Endothelial cell (in vitro differentiated cells): ENCODE measurements around the gene NUBPL. TPM values are rescaled to one million over a fixed set of nuclear protein-coding genes. Genes with fewer than 3 reads are reported as not detected.
"Not testable (repeated sequence)": the region's sequence is repeated elsewhere in the genome, so short reads cannot be mapped to it uniquely, and the experiment has no call there.

Experiments used
- DNase-seq: peaks from one replicate; pipeline ENCODE4 v3.0.0; 2021; ENCODE audit warnings: low spot score
- H3K27ac Mint-ChIP-seq: one replicate; pipeline ENCODE4 v1.8.0; 2021; ENCODE audit warnings: mixed read lengths, inconsistent platforms; ENCODE audit not compliant: unreplicated experiment
- H3K27me3 Mint-ChIP-seq: one replicate; pipeline ENCODE4 v1.8.0; 2021; ENCODE audit warnings: mild to moderate bottlenecking, moderate library complexity, mixed read lengths, inconsistent platforms; ENCODE audit not compliant: unreplicated experiment
- H3K36me3 Mint-ChIP-seq: one replicate; pipeline ENCODE4 v1.8.0; 2021; ENCODE audit warnings: mild to moderate bottlenecking, low read depth, mixed read lengths, inconsistent platforms; ENCODE audit not compliant: unreplicated experiment
- H3K4me1 Mint-ChIP-seq: one replicate; pipeline ENCODE4 v1.8.0; 2021; ENCODE audit warnings: mild to moderate bottlenecking, mixed read lengths, inconsistent platforms; ENCODE audit not compliant: unreplicated experiment
- H3K4me3 Mint-ChIP-seq: one replicate; pipeline ENCODE4 v1.8.0; 2021; ENCODE audit warnings: mild to moderate bottlenecking, mixed read lengths, inconsistent platforms; ENCODE audit not compliant: unreplicated experiment
- H3K9me3 Mint-ChIP-seq: one replicate; pipeline ENCODE4 v1.8.0; 2021; ENCODE audit warnings: mixed read lengths, inconsistent platforms; ENCODE audit not compliant: unreplicated experiment
- CTCF ChIP-seq: fragments of 200-600 bp; sonication (generic); IDR thresholded peaks from one replicate; pipeline ENCODE4 v1.5.0; 2021; ENCODE audit warnings: antibody characterized with exemption; ENCODE audit not compliant: unreplicated experiment
- total RNA-seq: library from RNA; stranded (reverse); fragmentation: NEBNext Ultra II Directional; extraction: Animal tissue kit (Norgen Biotek cat#: 25700); gene quantifications from one replicate; pipeline ENCODE4 v1.2.1, GENCODE V29; 2021; ENCODE audit not compliant: unreplicated experiment

NUBPL gene
- total RNA-seq, 1 donor from 2014 or later: 11.3 TPM

- no peak for DNase-seq
- H3K27ac Mint-ChIP-seq: no peak overlapping the region
- H3K36me3 Mint-ChIP-seq: peaks cover 3% of the 10 kb centered on the region
- H3K9me3 Mint-ChIP-seq: no peaks in the 10 kb centered on the region
- no peak overlapping the region for H3K4me3 Mint-ChIP-seq
- no peaks in the 10 kb centered on the region for H3K27me3 Mint-ChIP-seq
- no peak for TF ChIP-seq CTCF
- no peaks in the 10 kb centered on the region for H3K4me1 Mint-ChIP-seq
Observed at GRCh38 chr14:31837031-31837430, 275.8 kb downstream of the NUBPL start.

GRCh38 chr14:31842899-31843298 is 281.7 kb downstream of the NUBPL start:
- no peaks in the 10 kb centered on the region for H3K9me3 Mint-ChIP-seq
- H3K36me3 Mint-ChIP-seq: peaks cover 3% of the 10 kb centered on the region
- H3K27ac Mint-ChIP-seq: no peak overlapping the region
- DNase-seq: no peak
- peaks cover 2% of the 10 kb centered on the region for H3K27me3 Mint-ChIP-seq
- no peak overlapping the region for H3K4me3 Mint-ChIP-seq
- TF ChIP-seq CTCF: no peak
- H3K4me1 Mint-ChIP-seq: peaks cover 4% of the 10 kb centered on the region

- H3K4me1 Mint-ChIP-seq: peaks cover 4% of the 10 kb centered on the region
- DNase-seq: no peak
- no peak overlapping the region for H3K4me3 Mint-ChIP-seq
- TF ChIP-seq CTCF: no peak
- H3K27ac Mint-ChIP-seq: peak overlapping the region; percentile 11
- H3K27me3 Mint-ChIP-seq: peaks cover 2% of the 10 kb centered on the region
- no peaks in the 10 kb centered on the region for H3K9me3 Mint-ChIP-seq
- peaks cover 3% of the 10 kb centered on the region for H3K36me3 Mint-ChIP-seq
Observed at GRCh38 chr14:31843361-31844091, 282.3 kb downstream of the NUBPL start.

DNA sequence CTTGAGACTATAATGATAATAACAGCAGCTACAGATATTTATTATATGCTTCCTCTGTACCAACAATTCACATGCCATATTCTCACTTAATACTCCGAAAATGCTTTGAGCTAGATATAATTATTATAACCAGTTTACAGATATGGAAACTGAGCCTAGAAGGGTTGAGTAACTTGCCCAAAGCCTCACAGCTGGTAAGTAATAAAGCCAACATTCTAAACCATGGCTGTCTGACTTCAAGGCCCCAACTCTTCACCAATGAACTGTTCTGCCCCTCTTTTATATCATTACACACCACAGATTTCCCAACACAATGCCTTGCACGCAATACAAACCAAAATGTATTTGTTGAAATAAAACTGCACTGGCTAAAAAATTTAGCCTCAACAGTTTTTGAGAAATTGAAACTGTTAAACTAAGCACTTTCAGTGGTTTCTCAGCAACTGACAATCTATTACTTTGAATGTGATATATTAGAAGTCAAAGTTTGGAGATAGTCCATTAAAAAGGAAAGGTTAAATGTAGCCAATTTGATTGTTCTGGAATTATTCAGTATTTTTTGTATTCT is 293.4 kb downstream of the NUBPL start:
- Mint-ChIP-seq H3K4me3 (no peak overlapping the region), H3K4me1 (no peaks in the 10 kb centered on the region), H3K36me3 (peaks cover 7% of the 10 kb centered on the region), H3K27ac (no peak overlapping the region), H3K27me3 (peaks cover 1% of the 10 kb centered on the region), H3K9me3 (no peaks in the 10 kb centered on the region)
- no peak for DNase-seq
- no peak for TF ChIP-seq CTCF

GRCh38 chr14:31855262-31855661 is 294.1 kb downstream of the NUBPL start:
- Mint-ChIP-seq H3K36me3 (peaks cover 7% of the 10 kb centered on the region), H3K27ac (no peak overlapping the region), H3K4me3 (no peak overlapping the region), H3K27me3 (peaks cover 1% of the 10 kb centered on the region), H3K4me1 (no peaks in the 10 kb centered on the region), H3K9me3 (no peaks in the 10 kb centered on the region)
- TF ChIP-seq CTCF: no peak
- no peak for DNase-seq

DNA sequence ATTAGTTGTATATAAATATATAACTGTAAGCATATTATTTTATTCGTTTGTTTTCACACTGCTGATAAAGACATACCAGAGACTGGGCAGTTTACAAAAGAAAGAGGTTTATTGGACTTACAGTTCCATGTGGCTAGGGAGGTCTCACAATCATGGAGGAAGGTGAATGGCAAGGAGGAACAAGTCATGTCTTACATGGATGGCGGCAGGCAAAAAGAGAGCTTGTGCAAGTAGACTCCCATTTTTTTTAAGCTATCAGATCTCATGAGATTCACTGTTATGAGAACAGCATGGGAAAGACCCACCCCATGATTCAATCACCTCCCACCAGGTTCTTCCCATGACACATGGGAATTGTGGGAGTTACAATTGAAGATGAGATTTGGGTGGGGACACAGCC is 294.8 kb downstream of the NUBPL start:
- not testable (repeated sequence) for H3K9me3 Mint-ChIP-seq

More for the DNA sequence above, 294.8 kb downstream of the NUBPL start:
- not testable (repeated sequence) for H3K27ac Mint-ChIP-seq, H3K27me3 Mint-ChIP-seq, DNase-seq, H3K4me3 Mint-ChIP-seq, H3K36me3 Mint-ChIP-seq, H3K4me1 Mint-ChIP-seq
